SIG-M5 treated with dmso at 0.1 percent for 504 hours (cell line): ENCODE results near the gene CRYZ.
"Not testable (repeated sequence)": the region's sequence is repeated elsewhere in the genome, so short reads cannot be mapped to it uniquely, and the experiment has no call there.

Experiments
- DNase-seq: peaks from one replicate; lab custom pipeline; 2025; ENCODE audit not compliant: unreplicated experiment; lab: John Stamatoyannopoulos, UW

The CRYZ gene

GRCh38 chr1:74732960-74733603 lies at the start of gene CRYZ, which contains the start of gene TYW3:
Gene CRYZ (minus strand): TSS chr1:74733050. CDS start chr1:74724821, 8,229 bp downstream.
Gene TYW3 (plus strand): TSS chr1:74733152. CDS start chr1:74733245, 93 bp downstream.
- DNase-seq: peak; percentile 94

- DNase-seq: no peak
Measured at GRCh38 chr1:74780594-74780993, 47.7 kb upstream of the CRYZ start.

GRCh38 chr1:74779750-74780149 lies 46.9 kb upstream of the CRYZ start:
- no peak for DNase-seq

GRCh38 chr1:74777525-74777924 lies 44.7 kb upstream of the CRYZ start:
- no peak for DNase-seq

DNA sequence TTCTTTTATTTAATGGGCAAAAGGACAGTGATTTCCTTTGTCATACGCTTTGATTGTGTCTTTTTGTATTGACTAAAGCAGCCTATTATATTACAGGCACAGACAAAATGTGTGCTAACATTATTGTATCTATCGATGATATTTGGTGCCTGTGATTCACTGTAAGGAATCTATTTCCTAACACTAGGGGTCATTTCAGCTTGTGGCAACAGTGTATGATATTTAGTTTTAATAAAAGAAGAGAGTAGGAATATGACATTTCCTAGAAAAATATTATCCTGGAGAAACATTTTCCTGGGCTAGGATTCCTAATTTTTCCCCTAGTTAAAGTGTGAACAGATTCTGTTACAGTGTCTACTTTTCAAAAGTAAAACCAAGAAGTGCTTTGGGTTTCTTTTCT lies 42.9 kb upstream of the CRYZ start:
- no peak for DNase-seq

DNA sequence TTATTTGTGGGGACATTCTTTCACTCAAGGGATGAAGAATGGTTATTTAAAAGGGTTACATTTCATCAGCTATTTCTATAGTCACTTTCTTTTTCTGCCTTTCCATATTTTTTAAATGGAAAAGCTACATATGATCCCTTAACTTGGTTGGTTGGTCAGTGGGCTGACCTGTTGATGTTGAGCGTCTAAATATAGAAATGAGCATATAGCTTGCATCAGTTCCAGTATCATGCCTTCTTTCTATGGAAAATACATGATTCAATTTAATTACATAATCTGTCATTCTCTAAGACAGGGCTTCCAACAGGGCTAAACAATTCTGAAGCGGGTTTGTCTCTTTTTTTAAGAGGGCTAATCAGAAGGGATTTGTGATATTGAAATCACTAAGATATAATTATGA lies 40.7 kb upstream of the CRYZ start:
- no peak for DNase-seq

DNA sequence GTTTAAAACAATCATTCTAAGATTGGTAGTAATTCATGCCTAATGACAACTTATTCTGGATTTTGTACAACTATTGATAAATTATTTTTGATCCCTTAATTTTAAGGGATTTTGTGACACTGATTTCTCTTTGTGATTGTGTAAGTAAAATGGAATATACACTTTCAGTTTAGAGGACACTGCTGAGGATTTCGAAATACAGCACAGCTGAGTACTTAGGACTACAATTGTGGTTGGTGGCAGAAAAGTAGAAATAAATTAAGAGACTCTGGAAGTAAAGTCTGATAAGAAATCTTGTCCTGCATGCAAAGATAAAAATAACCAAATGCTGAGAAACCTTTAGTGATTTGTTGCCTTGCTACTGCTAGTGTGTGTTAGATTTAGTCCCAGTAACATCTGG lies 40.1 kb upstream of the CRYZ start:
- DNase-seq: no peak

DNA sequence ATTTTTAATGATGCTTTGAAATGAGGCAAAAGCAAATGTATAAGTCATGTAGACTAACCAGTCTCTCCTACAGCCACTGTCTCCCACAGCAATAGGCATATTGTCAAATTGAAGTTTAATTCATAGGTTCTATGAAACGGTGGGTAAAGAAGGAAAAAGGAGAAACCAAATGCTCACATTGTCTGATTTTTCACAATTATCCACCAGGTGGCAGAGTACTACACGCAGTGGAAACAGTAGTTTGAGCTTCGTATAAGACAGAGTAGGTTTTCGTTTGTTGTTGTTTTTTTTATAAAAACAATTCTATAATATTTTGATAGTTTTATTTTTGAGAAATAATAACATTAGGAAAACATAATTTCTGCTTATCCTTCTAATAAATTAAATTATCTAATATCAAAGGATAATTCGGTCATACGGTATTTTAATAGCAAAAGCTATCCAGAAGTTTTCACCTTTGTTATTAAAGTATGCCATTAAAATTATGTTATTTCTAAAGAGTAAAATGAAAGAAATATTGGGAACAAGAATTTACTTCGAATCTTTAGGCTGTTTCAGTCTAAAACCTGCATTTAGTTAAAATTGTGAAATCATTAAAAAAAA lies 39.2 kb upstream of the CRYZ start:
- peak; percentile 54 for DNase-seq

DNA sequence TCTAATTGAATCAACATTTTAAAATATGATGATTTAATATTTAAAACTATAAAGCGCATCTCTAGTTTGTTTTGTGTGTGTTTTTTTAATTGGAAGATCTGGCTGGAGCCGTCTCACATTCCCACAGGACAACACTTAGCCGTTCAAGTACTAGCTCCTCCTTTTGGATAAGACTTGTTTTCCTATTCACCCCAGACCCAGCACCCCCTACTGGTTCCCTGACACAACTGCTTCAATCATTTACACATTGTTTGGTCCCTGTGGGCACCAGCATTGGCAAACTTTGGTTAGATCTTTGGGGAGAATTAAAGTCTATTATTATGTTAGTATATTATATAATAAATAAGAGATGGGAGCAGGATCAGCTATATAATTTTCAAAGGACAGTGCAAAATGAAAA lies 34.6 kb upstream of the CRYZ start:
- DNase-seq: peak; percentile 12

- no peak for DNase-seq
Measured at GRCh38 chr1:74766579-74766978, 33.7 kb upstream of the CRYZ start.

- no peak for DNase-seq
Measured at GRCh38 chr1:74763807-74764206, 31.0 kb upstream of the CRYZ start.

GRCh38 chr1:74756650-74757049 lies 23.8 kb upstream of the CRYZ start:
- DNase-seq: not testable (repeated sequence)

- no peak for DNase-seq
Measured at GRCh38 chr1:74755475-74755874, 22.6 kb upstream of the CRYZ start.

- DNase-seq: no peak
Measured at GRCh38 chr1:74753104-74753503, 20.3 kb upstream of the CRYZ start.

DNA sequence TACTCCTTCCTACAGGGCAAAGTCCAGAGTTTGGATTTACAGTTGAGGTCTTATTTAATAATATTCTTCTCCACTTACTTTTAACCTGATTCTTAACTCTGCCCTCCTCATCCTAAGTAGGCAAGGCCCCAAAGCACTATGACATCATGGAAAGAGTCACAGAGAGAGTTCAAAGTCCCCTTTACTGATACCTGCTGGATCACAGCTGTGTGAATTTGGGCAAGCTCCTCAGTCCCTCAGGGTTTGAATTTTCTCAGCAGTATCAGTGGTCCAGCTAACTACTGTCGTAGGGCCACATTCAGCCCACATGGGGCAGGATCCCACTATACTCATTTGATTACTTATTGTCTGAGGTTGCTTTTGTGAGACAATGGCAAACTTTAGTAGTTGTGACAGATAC lies 16.1 kb upstream of the CRYZ start:
- DNase-seq: no peak

DNA sequence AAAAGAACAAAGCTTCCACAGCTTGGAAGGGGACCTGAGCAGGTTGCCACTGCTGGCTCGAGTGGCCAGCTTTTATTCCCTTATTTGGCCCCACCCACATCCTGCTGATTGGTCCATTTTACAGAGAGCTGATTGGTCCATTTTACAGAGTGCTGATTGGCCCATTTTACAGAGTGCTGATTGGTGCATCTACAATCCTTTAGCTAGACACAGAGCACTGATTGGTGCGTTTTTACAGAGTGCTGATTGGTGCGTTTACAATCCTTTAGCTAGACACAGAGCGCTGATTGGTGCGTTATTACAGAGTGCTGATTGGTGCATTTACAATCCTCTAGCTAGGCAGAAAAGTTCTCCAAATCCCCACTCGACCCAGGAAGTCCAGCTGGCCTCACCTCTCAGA lies 12.4 kb upstream of the CRYZ start:
- DNase-seq: not testable (repeated sequence)

- DNase-seq: not testable (repeated sequence)
Measured at GRCh38 chr1:74740307-74740980, 7.6 kb upstream of the CRYZ start.

DNA sequence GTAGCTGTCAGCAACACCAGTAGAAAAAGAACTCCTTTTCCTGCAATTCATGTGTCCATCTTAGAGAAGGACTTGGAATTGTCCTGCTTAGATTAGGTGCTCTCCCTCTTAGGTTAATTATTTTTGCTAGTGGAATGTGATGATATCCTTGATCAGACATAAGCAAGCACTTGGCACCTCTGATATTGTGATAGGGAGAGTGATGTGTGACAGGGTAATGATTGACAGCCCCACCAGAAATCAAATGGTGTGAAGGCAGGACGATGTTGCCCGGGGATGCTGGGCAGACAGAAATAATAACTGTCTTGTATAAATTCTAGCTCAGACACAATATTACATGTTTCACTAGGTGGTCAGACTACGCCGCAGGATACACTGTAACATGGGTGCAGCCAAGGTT lies 4.5 kb upstream of the CRYZ start:
- DNase-seq: no peak

DNA sequence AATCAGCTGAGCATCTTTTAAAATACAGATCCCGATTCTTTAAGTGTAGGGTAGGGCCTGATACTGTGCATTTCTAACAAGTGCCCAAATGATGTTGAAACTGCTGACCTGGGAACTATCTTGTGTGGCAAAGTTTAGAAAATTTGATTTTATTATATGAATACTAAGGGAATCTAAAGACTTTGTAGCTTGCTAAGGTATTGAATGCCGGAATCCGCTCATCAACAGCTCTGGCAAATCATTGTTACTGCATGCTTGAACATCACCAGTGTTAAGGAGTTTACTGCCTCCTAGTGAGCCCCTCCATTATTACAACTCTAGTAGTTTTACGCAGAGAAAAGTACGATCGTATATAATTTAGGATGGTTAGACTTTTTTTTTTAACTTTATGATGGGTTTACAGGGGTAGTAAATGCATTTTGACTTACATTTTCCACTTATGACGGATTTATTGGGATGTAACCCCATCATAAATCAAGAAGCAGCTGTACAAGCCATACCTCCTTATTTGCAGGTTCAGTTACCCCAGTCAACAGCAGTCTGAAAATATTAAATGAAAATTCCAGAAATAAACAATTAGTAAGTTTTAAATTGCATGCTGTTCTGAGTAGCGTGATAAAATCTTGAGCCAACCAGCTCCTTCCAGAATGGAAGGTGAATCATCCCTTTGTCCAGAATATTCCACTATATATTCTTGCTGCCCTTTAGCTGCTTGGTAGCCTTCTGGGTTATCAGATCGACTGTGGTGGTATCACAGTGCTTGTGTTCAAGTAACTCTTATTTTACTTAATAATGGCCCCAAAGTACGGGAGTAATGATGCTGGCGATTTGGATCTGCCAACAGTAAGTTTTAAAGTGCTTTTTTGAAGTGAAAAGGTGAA lies 994 bp upstream of the CRYZ start:
- peak; percentile 74 for DNase-seq

- not testable (repeated sequence) for DNase-seq
Measured at GRCh38 chr1:74732071-74732946, 541 bp downstream of the CRYZ start.
